ENCODE measurements around the gene AGPAT4.
"Not testable (repeated sequence)": the region's sequence is repeated elsewhere in the genome, so short reads cannot be mapped to it uniquely, and the experiment has no call there.

AGPAT4 gene, protein sequence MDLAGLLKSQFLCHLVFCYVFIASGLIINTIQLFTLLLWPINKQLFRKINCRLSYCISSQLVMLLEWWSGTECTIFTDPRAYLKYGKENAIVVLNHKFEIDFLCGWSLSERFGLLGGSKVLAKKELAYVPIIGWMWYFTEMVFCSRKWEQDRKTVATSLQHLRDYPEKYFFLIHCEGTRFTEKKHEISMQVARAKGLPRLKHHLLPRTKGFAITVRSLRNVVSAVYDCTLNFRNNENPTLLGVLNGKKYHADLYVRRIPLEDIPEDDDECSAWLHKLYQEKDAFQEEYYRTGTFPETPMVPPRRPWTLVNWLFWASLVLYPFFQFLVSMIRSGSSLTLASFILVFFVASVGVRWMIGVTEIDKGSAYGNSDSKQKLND

DNA sequence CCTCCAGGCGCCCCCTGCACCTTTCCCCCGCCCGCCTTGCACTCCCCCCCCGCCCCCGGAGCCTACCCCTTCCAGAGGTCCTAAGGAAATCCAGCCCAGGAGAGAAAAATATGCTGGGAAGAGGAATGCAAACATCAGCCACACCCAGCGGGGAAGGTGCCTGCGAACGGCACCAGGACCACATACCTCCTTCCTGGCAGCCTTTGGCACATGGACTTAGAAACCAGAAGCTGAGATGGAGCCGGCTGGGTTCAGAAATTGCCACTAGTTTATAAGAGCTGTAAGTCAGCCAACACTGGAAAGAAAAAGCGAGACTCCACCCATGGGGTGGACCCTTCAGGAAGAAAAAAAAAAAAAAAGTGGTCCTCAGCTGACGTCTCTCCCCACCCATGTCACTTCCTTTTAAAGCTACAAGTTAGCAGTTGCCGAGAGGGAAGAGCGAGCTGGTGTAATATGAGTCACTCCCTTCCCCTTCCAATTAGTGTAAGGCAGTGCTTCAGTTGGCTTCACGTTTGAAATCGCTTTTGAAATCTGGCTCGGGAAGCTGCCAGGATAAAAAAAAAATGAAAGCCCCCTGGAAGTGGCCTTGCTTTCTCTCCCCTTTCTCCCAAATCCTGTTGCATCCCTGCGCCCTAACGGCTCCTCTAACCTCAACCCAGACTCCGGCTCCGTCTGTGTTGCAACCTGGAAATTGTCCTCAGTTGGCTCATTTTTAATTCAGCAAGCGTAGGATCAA is at the start of gene AGPAT4:
Gene AGPAT4 (minus strand): TSS at position 310 of the 736 bp plus-strand sequence. CDS start 41,848 bp downstream, outside the sequence.
- DNase-seq: peak; percentile 68

DNA sequence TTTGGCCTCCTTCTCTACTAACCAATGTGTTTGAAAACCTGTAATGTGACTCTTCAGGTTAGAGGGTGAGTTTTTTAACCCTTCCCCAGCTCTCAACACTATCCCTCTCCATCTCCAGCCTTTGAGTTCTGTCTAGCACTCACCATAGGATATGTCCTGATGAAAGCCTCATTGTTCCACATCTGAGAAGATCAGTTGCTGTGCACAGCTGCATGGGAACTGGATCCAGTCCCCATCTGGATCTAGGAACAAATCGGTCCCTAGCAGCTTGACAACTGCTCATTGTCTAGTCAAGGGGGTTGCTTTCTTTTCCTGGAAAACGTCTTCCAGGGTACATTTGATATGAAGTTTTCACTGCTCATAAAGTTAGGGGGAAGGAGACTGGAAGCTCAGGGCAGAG is 45.4 kb upstream of the AGPAT4 start:
- DNase-seq: no peak

DNA sequence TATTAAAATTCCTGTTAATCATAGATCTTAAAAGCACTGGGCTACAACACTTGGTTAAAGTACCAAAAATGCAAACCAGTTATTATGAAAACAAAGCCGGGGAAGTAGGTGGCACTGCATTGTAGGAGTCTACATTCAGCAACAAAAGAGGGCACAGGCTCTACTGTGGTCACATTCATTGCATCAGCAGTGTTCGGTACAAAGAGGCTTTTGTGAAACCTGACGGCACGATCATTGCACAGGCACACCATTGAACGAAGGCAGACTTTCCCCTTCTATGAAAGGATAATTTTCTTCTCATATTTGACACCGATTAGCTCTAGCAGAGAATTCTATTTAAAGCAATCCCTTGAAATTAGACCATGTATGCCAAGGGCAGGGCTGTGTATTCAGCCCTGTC is 44.6 kb upstream of the AGPAT4 start:
- DNase-seq: no peak

DNA sequence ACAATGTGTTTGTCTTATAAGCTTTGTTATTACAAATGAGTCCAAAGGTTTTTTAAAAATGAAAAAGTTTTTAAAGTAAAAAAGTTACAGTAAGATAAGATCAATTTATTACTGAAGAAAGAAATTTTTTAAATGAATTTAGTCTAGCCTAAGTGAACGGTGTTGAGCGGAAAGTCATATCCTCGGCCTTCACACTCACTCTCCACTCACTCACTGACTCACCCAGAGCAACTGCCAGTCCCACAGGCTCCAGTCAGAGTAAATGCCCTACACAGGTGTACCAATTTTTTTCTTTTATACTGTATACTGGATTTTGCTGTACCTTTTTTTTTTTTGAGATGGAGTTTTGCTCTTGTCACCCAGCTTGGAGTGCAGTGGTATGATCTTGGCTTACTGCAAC is 42.7 kb upstream of the AGPAT4 start:
- no peak for DNase-seq

DNA sequence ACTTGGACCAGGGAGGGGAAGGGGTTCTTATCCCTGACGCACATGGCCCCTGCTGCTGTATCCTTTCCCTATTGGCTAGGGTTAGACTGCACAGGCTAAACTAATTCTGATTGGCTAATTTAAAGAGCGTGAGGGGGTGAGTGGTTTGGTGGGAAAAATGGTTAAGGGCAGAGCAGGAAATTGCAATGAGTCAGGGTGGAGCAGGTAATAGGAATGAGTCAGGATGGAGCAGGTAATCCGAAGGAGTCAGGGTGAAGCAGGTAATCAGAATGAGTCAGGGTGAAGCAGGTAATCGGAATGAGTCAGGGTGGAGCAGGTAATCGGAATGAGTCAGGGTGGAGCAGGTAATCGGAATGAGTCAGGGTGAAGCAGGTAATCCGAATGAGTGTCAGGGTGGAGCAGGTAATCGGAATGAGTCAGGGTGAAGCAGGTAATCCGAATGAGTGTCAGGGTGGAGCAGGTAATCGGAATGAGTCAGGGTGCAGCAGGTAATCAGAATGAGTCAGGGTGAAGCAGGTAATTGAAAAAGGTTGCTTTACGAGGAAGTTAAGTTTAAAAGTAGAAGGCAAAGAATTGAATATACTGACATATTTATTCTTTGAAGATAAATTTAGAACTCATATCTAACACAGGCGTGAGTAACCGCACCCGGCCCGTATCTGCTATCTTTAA is 41.5 kb upstream of the AGPAT4 start:
- not testable (repeated sequence) for DNase-seq

DNA sequence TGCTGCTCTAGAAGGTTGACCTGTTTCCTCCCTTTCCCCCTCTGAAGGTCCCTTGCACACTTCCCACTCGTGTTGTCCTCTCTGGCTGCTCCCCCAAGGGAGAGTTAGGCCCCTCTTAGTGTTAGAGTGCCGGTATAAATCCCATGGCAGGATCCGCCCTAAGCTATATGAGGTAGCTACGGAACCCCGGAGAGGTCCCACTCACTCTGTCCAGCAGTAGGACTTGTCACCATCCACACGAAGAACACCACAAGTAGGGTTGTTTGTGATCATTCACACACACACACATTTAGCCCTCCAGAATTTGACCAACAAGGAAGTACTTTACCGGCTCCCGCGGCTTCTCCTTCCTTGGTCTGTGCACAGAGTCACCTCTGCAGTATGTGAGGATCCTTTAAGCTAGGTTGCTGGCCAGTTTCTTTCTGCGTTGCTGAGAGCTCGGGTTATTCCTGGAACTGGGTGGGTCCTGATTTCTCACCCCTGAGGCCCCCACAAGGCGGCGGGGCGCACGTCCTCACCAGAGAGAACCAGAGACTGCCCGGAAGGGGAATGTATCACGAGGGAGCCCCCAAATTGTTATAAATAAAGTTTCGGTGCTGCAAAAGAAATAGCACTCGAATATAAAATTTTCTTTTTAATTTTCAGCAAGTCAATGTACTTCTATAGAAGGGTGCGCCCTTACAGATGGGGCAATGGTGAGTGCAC is 40.8 kb upstream of the AGPAT4 start:
- DNase-seq: not testable (repeated sequence)

DNA sequence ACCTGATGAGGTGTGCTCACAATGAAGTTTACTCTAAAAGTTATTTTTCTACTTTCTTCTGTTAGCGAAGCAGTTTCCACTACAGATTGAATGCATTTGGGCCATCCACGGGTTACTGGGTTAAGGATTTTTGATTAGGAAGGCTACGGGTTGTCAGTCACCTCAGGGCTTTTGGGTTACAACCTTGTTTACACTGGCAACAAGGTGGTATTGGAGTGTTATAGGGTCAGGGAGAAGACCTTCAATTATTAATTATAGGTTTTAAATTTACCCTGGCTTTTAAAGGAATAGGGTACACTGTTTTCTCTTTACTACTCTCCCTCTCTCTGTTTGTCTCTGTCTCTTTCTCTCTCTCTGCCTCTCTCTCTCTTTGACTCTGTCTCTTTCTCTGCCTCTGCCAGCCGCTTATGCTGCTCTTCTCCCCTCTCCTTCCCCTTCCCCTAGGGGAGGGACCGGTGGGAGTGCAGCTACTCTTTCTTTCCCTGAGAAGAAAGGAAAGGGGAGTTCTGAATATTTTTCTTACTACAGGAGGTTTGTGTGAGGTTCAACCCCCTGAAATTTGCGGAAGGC is 40.2 kb upstream of the AGPAT4 start:
- no peak for DNase-seq

DNA sequence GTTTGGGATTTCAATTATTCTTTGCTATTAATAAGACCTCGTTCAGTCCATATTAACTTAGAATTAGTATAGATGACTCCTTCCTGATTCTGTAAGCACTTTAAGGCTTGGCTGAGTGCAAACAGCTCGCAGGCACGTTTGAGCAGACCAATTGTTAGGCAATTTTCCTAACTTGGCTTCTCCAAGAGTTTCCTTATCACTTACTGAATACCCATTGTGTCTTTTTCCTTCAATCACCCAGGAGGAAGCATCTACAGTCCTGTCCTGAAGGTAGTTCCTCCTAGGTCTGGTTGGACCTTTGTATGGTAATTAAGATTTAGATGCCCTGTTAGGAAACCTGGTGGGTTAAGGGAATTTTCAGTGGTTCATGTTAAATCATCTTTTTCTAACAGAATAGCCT is 39.6 kb upstream of the AGPAT4 start:
- DNase-seq: not testable (repeated sequence)

DNA sequence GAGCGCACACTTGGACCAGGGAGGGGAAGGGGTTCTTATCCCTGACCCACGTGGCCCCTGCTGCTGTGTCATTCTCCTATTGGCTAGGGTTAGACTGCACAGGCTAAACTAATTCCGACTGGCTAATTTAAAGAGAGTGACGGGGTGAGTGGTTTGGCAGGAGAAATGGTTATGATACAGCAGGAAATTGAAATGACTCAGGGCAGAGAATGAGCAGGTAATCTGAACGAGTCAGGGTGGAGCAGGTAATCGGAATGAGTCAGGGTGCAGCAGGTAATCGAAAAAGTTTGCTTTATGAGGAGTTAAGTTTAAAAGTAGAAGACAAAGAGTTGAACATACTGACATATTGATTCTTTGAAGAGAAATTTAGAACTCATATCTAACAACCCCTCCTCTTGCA is 35.9 kb upstream of the AGPAT4 start:
- peak; percentile 3 for DNase-seq

DNA sequence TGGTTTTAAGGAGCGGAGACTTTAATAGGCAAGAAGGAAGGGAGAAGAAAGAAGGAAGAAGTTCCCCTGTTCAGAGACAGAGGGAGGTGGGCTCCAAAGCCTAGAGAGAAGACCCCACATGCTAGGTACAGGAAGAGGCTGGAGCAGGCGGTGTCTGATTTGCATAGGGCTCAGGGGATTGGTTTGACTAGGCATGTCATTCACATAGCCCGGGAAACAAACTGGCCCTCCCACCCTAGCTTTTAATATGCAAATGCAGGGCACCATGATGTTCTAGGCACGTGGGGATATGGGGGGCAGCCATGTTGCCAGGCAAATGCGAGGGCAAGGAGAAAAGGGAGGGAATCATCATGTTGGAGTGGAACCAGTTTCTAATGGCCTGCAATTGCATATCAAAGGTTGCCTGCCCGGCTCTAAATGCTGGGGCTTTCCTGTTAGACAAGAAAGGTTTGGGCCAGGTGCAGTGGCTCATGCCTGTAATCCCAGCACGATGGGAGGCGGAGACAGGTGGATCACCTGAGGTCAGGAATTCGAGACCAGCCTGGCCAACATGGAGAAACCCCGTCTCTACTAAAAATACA is 34.3 kb upstream of the AGPAT4 start:
- no peak for DNase-seq

DNA sequence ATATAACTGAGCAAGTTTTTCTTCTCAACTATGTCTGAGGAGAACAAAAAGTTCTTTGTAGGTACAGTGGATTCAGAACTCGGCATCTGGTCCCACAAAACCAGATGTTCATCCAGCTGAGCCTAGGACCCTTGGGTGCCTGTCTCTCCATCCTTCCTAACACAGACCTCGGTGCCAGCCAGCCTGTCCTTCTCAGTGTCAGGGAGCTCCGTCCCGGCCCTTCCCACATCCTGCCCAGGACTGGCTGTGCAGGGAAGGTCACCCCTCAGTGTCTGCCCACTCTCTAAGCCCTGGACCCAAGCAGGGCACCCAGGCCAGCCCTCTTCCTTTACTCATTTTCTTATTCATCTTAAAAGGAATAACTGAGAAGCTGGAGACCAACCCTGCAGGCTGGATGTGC is 32.0 kb upstream of the AGPAT4 start:
- DNase-seq: no peak

DNA sequence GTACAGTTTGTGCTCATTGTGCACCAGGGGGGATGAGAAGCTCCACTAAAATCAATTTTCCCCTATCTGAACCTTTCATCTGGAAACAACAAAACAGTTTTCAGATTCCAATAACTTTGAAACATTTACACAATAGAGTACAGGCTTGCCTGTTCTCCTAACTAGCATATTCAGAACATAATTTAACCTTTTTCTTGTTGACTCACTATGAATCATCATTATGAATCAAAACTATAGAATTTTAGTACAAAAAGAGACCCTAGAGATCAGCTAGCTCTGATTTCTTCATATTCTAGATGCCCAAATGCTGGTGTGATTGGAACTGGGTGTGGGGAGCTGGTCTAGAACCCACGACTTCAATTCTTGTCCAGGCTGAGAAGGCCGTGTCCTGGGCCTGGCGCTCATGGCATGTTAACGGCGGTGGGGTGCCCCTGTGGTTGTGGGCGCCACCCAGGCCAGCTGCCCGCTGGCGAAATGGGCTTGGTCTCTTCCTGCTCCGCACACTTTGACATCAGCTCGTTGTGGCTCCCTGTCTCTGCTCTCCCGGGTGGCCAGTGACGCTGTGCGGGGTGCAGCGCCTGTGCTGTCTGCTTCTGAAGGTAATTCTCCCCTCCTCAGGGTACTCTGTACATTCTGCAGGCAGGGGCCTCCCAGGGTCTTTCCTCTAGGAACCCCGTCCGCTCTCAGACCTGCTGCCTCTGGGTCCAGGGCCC is 29.9 kb upstream of the AGPAT4 start:
- no peak for DNase-seq

DNA sequence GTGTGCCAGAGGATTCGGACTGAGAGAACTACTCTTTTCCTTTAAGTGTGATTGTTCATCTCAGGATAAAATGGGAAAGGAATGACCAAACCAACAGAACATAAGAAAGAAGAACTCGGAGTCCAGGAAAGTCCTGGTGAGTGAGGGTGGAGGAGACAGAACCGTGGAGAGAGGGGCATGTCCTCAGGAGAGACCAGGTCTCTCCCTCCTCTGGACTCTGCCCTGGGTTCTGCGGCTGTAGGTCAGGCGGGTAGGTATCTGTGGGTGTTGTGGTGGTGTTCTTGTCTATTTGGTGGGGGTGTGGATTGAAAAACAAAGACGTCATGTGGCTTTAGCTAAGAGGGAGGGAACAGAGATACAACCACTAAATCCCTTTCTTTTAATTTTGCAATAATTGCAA is 29.1 kb upstream of the AGPAT4 start:
- no peak for DNase-seq

DNA sequence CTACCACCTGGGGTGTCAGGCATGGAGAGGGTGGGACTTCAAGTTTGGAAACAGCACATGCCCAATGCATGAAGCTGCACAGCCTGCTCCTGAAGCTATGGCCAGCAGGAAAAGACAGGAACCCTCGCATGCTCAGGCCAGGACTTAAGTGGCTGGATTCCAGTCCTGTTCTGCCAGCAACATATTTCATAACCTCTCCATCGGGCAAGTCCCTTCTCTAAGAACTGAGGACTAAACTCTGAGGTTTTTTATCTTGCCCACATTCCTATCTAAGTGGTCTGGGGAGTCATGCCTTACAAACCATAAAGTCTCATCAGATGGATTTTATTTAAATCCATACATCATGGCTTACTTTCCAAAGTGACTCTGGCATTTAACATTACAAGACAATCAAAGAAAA is 27.5 kb upstream of the AGPAT4 start:
- no peak for DNase-seq

DNA sequence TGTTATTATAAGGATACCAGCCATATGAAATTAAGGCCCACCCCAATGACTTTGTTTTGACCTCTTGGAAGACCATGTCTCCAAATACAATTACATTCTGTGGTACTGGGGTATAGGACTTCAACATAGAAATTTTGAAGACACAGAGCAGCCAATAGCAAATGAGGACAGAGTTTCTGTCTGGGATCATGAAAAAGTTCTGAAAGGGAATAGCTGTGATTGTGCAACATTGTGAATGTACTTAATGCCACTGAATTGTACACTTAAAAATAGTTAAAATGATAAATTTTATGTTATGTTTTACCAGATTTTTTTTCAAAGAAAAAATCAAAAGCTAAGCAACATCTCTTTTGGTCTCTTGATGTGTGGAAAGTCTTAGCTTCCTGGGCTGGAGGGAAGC is 27.0 kb upstream of the AGPAT4 start:
- DNase-seq: no peak

DNA sequence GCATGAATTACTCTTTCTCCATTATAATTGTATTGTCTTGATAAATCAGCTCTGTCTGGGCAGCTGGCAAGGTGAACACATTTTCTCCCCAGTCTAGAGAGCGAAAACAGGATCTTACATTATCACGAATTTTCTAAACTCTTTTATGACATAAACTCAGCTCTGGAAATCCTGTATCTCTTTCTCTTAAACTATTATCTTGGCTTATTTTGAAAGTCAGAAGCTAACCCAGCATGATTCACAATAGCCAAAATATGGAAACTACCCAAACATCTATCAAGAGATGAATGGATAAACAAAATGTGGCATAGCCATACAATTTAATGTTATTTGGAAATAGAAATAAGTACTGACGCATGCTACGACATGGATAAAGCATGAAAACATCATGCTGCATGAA is 25.9 kb upstream of the AGPAT4 start:
- no peak for DNase-seq

DNA sequence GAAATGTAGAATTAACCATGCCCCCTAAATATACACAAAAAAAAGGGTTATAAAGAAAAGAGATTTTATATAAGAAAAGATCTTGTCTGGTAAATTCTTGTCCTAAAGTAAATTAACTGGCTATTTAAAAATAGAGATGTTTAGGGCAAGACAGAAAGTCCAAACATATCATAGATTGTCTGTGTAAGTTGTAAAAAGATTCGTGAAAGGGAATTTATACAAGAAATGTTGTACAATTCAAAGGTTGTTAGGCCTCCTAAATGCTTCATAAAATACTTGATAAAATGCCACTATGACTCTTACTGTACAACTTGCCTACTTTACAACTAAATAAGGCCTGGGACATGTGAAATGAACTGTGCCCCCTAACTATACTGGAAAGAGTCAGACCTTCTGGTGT is 21.9 kb upstream of the AGPAT4 start:
- DNase-seq: no peak

DNA sequence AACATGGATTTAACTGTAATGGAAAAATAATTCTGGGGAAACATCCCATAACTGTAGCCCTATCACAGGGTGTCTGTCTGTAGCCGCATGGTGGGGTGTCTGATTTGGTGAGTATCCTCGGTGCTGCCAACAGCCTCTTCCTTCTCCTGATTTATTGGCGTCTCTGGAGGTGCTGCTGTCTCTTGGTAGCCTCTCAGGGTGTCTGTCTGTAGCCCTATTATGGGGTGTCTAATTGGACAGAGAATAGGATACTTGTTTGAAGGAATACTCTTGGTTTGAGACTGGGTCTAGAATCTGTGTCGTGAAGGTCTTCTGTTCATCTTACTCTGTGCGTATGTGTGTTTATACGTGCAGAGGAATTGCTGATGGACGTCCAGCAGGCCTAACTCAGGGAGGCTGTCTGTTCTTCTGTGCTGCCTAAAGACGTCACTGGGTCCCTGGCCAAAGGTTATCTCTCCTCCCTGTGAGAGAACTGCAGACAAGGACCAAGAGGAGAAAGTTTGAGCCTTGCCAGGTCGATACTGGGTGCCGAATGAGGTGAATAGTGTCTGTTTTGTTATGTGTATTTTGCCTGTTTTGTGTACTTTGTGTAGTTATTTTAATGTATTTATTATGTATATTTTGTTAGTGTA is 18.9 kb upstream of the AGPAT4 start:
- DNase-seq: no peak

DNA sequence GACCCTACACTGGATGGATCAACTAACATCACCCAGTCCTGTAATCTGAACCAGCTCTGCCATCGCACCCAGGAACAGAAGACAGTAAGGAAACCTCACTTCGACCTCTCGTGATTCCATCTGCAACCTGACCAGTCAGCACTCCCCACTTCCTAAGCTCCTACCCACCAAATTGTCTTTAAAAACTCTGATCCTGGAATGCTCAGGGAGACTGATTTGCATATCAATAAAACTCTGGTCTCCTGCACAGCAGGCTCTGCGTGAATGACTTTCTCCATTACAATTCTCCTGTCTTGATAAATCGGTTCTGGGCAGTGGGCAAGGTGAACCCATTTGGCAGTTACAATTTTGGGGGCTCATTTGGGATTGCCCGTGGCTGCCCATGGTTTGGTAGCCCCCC is 18.3 kb upstream of the AGPAT4 start:
- no peak for DNase-seq

DNA sequence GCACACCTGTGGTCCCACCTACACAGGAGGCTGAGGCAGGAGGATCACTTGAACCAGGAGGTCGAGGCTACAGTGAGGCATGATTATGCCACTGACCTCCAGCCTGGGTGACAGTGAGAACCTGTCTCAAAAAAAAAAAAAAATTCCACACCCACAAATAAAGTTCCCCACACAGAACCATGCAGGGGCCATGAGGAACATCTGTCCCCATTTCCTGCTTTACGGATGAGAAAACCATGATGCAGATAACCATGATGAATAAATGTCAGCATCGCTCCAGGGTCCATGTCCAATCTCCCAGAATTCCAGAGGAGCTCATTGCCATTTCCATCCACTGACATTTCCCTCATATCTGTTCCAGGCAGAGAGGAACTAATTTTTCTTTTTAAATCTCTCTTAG is 16.9 kb upstream of the AGPAT4 start:
- no peak for DNase-seq

DNA sequence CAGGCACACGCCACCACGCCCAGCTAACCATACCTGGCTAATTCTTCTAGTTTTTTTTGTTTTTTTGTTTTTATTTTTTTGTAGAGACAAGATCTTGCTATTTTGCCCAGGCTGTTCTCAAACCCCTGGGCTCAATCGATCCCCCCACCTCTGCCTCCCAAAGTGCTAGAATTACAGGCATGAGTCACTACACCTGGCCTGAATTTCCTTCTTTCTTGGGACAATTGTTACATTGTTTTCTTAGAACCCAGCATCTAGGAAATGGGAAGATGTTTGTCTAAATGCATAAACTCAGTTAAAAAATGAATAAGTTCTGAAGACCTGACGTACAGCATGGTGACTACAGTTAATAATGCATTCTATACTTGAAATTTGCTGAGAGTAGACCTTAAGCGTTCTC is 10.8 kb upstream of the AGPAT4 start:
- DNase-seq: no peak
